GM06990 (cell line): ENCODE results near the gene EMC7.

Experiments used
- DNase-seq: peaks from one replicate; pipeline ENCODE4 v3.0.0-alpha.2; 2011; ENCODE audit not compliant: insufficient read length; ENCODE audit errors: extremely low read depth
- H3K27me3 ChIP-seq: replicated peaks from 2 replicates; pipeline ENCODE4 v1.6.0; 2011; ENCODE audit warnings: low read length; ENCODE audit not compliant: control insufficient read depth, insufficient read depth
- H3K36me3 ChIP-seq: 2 replicates; pipeline ENCODE4 v1.5.1; 2011; ENCODE audit warnings: low read length; ENCODE audit not compliant: control insufficient read depth, insufficient read depth
- H3K4me3 ChIP-seq: replicated peaks from 2 replicates; pipeline ENCODE4 v1.5.1; 2011; ENCODE audit warnings: low read depth, mild to moderate bottlenecking, control low read depth, low read length
- TF ChIP-seq, protein P1 (sequence below): IDR thresholded peaks from 2 replicates; pipeline ENCODE4 v1.5.1; 2011; ENCODE audit warnings: low read length, control low read depth, mild to moderate bottlenecking, inconsistent platforms; ENCODE audit not compliant: insufficient read depth, poor library complexity, severe bottlenecking

The EMC7 gene

DNA sequence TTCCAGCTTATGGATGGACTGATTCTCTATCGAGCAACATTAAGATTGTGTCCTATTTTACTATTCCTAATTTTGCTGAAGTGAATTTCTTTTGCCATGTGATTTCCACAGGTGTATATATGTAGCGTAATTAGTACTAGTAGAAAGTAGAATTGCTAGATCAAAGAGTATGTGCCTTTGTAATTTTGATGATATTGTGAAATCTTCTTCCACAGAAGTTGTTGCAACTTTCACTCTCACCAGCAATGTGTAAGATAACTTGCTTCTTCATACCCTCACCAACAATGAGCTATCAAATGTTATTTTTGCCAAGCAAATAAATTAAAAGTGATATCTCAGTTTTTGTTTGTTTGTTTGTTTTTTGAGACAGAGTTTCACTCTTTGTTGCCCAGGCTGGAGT lies 5.7 kb upstream of the EMC7 start:
- DNase-seq = no peak
- H3K36me3 ChIP-seq = no peaks in the 10 kb centered on the region; the same call in 1 of the 2 replicates
- no peak overlapping the region for H3K4me3 ChIP-seq
- TF ChIP-seq, protein P1, sequence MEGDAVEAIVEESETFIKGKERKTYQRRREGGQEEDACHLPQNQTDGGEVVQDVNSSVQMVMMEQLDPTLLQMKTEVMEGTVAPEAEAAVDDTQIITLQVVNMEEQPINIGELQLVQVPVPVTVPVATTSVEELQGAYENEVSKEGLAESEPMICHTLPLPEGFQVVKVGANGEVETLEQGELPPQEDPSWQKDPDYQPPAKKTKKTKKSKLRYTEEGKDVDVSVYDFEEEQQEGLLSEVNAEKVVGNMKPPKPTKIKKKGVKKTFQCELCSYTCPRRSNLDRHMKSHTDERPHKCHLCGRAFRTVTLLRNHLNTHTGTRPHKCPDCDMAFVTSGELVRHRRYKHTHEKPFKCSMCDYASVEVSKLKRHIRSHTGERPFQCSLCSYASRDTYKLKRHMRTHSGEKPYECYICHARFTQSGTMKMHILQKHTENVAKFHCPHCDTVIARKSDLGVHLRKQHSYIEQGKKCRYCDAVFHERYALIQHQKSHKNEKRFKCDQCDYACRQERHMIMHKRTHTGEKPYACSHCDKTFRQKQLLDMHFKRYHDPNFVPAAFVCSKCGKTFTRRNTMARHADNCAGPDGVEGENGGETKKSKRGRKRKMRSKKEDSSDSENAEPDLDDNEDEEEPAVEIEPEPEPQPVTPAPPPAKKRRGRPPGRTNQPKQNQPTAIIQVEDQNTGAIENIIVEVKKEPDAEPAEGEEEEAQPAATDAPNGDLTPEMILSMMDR = no peak
- H3K27me3 ChIP-seq = no peaks in the 10 kb centered on the region

DNA sequence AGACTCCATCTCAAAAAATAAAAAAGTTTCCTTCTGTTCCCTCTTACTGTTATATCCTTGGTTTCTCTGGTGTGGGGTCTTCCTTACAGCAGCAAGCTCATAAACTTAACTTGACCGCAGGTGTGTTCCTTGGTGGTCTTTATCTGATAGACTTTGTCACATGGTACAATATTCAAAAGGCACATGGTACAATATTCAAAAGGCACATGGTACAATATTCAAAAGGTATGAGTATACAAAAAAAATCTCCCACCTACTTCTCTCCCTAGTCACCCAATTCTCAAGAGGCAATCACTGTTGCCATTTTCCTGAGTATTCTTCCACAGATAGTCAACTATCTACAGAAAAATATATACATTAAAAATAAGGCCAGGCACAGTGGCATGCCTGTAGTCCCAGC lies 4.8 kb upstream of the EMC7 start:
- no peak overlapping the region for H3K4me3 ChIP-seq
- no peak for DNase-seq
- TF ChIP-seq, protein P1 = no peak
- no peaks in the 10 kb centered on the region for H3K27me3 ChIP-seq
- no peaks in the 10 kb centered on the region; the same call in 1 of the 2 replicates for H3K36me3 ChIP-seq

- TF ChIP-seq, protein P1 = no peak
- DNase-seq = no peak
- Histone ChIP-seq H3K36me3 (no peaks in the 10 kb centered on the region; the same call in 1 of the 2 replicates), H3K4me3 (peak overlapping the region; percentile 91), H3K27me3 (no peaks in the 10 kb centered on the region)
Observed at GRCh38 chr15:34102175-34102925, 688 bp upstream of the EMC7 start.

- no peak for DNase-seq
- Histone ChIP-seq H3K4me3 (no peak overlapping the region; the same call in 1 of the 2 replicates), H3K36me3 (peaks cover 1% of the 10 kb centered on the region), H3K27me3 (no peaks in the 10 kb centered on the region)
- TF ChIP-seq, protein P1 = no peak
Observed at GRCh38 chr15:34099914-34100313, 1.7 kb downstream of the EMC7 start.

- no peaks in the 10 kb centered on the region for H3K27me3 ChIP-seq
- DNase-seq = no peak
- peaks cover 11% of the 10 kb centered on the region for H3K36me3 ChIP-seq
- H3K4me3 ChIP-seq = no peak overlapping the region
- TF ChIP-seq, protein P1 = no peak
Observed at GRCh38 chr15:34085746-34086145, 15.9 kb downstream of the EMC7 start.

DNA sequence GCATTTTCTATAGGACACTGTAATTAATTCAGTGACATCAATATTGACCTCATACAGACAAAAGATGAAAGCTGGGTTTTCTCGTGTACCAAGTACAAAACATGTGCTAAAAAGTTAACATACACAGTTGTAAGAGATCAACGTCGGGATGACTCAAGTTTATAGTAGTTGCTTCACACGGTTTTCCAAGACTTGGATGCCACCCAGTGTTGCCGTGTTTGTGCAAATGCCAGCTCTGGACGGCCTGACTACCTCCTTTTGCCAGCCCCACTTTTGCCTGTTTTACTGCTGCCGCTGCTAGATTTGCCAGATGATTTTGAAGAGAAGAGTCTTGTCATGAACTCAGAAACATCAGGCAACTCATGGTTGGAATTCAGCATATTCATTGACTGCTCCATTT lies 17.6 kb downstream of the EMC7 start:
- Histone ChIP-seq H3K36me3 (peaks cover 11% of the 10 kb centered on the region), H3K4me3 (no peak overlapping the region), H3K27me3 (no peaks in the 10 kb centered on the region)
- TF ChIP-seq, protein P1 = no peak
- DNase-seq = no peak
